ENCODE measurements around the gene UBR4. TPM values are rescaled to one million over a fixed set of nuclear protein-coding genes. Genes with fewer than 3 reads are reported as not detected.

UBR4 gene
- total and polyA plus RNA-seq, 2 of the 8 experiments (the other 6 are each of a cell fraction or from before 2014, with no cell fraction given), result 139 to 152 TPM

DNA sequence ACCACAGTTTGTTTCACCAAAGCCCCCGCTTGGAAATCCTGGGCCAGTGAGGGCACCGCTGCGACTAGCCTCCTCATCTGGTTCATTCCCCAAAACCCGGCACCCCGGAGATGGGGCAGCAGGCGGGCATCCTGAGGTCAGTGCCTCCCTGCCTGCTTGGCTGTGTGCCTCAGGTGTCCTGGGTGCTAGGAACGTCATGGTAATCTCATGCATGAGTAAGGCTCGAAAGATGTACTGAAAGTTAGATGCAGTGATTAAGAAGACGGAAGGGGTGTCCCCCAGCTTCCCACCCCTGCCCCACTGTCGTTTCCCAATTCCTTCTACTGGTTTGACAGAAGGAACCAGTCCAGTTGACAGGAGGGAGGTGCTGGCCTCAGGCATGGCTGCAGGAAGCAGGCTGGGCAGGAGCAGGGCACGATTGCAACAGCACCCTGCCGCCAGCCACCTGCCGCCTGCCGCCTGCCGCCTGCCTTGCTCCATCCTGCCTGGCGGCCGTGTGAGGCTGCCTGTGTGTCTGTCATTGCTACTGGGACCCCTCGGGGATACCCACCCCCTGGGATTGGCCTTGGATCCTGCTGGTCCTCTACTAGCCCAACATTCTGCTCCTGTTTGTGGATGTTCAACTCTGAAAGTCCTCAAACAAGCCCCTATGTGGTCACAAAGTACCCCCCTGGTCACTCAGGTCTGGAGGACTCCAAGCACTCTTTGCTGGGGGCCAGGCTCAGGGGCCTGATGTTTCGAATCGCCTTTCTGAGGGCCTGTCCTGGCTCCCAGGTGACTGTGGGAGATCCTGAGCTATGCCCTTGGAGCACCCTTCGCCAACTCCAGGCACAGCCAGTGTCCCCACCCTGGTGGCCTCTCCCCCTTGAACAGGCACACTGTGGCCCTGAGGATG is 180.6 kb downstream of the UBR4 start (continued):
- TF ChIP-seq, protein P1, sequence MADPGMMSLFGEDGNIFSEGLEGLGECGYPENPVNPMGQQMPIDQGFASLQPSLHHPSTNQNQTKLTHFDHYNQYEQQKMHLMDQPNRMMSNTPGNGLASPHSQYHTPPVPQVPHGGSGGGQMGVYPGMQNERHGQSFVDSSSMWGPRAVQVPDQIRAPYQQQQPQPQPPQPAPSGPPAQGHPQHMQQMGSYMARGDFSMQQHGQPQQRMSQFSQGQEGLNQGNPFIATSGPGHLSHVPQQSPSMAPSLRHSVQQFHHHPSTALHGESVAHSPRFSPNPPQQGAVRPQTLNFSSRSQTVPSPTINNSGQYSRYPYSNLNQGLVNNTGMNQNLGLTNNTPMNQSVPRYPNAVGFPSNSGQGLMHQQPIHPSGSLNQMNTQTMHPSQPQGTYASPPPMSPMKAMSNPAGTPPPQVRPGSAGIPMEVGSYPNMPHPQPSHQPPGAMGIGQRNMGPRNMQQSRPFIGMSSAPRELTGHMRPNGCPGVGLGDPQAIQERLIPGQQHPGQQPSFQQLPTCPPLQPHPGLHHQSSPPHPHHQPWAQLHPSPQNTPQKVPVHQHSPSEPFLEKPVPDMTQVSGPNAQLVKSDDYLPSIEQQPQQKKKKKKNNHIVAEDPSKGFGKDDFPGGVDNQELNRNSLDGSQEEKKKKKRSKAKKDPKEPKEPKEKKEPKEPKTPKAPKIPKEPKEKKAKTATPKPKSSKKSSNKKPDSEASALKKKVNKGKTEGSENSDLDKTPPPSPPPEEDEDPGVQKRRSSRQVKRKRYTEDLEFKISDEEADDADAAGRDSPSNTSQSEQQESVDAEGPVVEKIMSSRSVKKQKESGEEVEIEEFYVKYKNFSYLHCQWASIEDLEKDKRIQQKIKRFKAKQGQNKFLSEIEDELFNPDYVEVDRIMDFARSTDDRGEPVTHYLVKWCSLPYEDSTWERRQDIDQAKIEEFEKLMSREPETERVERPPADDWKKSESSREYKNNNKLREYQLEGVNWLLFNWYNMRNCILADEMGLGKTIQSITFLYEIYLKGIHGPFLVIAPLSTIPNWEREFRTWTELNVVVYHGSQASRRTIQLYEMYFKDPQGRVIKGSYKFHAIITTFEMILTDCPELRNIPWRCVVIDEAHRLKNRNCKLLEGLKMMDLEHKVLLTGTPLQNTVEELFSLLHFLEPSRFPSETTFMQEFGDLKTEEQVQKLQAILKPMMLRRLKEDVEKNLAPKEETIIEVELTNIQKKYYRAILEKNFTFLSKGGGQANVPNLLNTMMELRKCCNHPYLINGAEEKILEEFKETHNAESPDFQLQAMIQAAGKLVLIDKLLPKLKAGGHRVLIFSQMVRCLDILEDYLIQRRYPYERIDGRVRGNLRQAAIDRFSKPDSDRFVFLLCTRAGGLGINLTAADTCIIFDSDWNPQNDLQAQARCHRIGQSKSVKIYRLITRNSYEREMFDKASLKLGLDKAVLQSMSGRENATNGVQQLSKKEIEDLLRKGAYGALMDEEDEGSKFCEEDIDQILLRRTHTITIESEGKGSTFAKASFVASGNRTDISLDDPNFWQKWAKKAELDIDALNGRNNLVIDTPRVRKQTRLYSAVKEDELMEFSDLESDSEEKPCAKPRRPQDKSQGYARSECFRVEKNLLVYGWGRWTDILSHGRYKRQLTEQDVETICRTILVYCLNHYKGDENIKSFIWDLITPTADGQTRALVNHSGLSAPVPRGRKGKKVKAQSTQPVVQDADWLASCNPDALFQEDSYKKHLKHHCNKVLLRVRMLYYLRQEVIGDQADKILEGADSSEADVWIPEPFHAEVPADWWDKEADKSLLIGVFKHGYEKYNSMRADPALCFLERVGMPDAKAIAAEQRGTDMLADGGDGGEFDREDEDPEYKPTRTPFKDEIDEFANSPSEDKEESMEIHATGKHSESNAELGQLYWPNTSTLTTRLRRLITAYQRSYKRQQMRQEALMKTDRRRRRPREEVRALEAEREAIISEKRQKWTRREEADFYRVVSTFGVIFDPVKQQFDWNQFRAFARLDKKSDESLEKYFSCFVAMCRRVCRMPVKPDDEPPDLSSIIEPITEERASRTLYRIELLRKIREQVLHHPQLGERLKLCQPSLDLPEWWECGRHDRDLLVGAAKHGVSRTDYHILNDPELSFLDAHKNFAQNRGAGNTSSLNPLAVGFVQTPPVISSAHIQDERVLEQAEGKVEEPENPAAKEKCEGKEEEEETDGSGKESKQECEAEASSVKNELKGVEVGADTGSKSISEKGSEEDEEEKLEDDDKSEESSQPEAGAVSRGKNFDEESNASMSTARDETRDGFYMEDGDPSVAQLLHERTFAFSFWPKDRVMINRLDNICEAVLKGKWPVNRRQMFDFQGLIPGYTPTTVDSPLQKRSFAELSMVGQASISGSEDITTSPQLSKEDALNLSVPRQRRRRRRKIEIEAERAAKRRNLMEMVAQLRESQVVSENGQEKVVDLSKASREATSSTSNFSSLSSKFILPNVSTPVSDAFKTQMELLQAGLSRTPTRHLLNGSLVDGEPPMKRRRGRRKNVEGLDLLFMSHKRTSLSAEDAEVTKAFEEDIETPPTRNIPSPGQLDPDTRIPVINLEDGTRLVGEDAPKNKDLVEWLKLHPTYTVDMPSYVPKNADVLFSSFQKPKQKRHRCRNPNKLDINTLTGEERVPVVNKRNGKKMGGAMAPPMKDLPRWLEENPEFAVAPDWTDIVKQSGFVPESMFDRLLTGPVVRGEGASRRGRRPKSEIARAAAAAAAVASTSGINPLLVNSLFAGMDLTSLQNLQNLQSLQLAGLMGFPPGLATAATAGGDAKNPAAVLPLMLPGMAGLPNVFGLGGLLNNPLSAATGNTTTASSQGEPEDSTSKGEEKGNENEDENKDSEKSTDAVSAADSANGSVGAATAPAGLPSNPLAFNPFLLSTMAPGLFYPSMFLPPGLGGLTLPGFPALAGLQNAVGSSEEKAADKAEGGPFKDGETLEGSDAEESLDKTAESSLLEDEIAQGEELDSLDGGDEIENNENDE (IDR thresholded peaks at IDR 0.05; ENCODE audit: insufficient replicate concordance, low read length), result no peak
- TF ChIP-seq FOSL1 (IDR thresholded peaks at IDR 0.05; ENCODE audit: insufficient read depth, low read depth, low read length) (no peak), YY1 (IDR thresholded peaks at IDR 0.05; ENCODE audit: low read depth, low read length) (no peak), SP1 (IDR thresholded peaks at IDR 0.05; ENCODE audit: low read depth, low read length) (no peak), NRF1 (IDR thresholded peaks at IDR 0.05; ENCODE audit: low read depth, low read length) (no peak), ASH2L (IDR thresholded peaks at IDR 0.05; ENCODE audit: low read length) (no peak), BACH1 (IDR thresholded peaks at IDR 0.05; ENCODE audit: low read length) (no peak), EGR1 (IDR thresholded peaks at IDR 0.05; ENCODE audit: borderline replicate concordance, low read depth, low read length) (no peak), TCF12 (IDR thresholded peaks at IDR 0.05; ENCODE audit: low read depth, low read length) (no peak)
- TF ChIP-seq, protein P2, sequence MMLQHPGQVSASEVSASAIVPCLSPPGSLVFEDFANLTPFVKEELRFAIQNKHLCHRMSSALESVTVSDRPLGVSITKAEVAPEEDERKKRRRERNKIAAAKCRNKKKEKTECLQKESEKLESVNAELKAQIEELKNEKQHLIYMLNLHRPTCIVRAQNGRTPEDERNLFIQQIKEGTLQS (IDR thresholded peaks at IDR 0.05; ENCODE audit: insufficient read depth, low read depth, low read length), result no peak
